Right lobe of liver (tissue), 6 donors: Measurements from ENCODE around the gene BPGM. TPM values are rescaled to one million over a fixed set of nuclear protein-coding genes. Genes with fewer than 3 reads are reported as not detected.

Experiments used
- ATAC-seq, 4 donors: fragments of 200-7000 bp; cut with Tn5 transposase; one replicate each; pipeline ENCODE4 v1.9.1; 2020; ENCODE audit warnings: mild to moderate bottlenecking in 4 of 4, moderate library complexity in 4 of 4
- DNase-seq, 3 donors: peaks; one replicate each; pipeline ENCODE4 v3.0.0-alpha.2; 2020
- H3K27ac ChIP-seq, 3 donors: fragments of 200-600 bp; one replicate each; pipeline ENCODE4 v1.8.0; 2022
- H3K27me3 ChIP-seq, 2 donors: fragments of 200-600 bp; one replicate each; pipeline ENCODE4 v1.8.0; 2022
- H3K36me3 ChIP-seq, 4 donors: fragments of 200-600 bp; sonication (generic) in 1 of 4; one replicate each; pipeline versions ENCODE4 v1.5.1 to v1.8.0; 2017 to 2022; ENCODE audit warnings: control low read depth in 1 of 4
- H3K4me1 ChIP-seq, 4 donors: fragments of 200-600 bp; sonication (generic) in 1 of 4; one replicate each; pipeline versions ENCODE4 v1.5.1 to v1.8.0; 2017 to 2022; ENCODE audit warnings: control low read depth in 1 of 4
- H3K4me3 ChIP-seq, 3 donors: fragments of 200-600 bp; one replicate each; pipeline ENCODE4 v1.8.0; 2022
- H3K9me3 ChIP-seq, 4 donors: fragments of 200-600 bp; sonication (generic) in 1 of 4; one replicate each; pipeline versions ENCODE4 v1.5.1 to v1.8.0; 2017 to 2022; ENCODE audit warnings: control low read depth in 1 of 4
- CTCF ChIP-seq, 4 donors: fragments of 200-600 bp in 3 of 4; fragments of 450-650 bp in 1 of 4; IDR thresholded peaks; one replicate each; pipeline versions ENCODE4 v1.5.1 to v1.8.0; 2016 to 2022; ENCODE audit warnings: antibody characterized with exemption in 4 of 4, mild to moderate bottlenecking in 2 of 4
- POLR2A ChIP-seq: fragments of 450-650 bp; IDR thresholded peaks from one replicate; pipeline ENCODE4 v1.6.1; 2017; ENCODE audit warnings: antibody characterized with exemption, mild to moderate bottlenecking
- WGBS: methylation state at CpG from one replicate; pipeline ENCODE4 v1.1.6; 2018; ENCODE audit warnings: low coverage, low lambda C conversion rate; ENCODE audit not compliant: insufficient coverage; ENCODE audit errors: missing lambda C conversion rate; 5-methylcytosine and 5-hydroxymethylcytosine counted together
- intact Hi-C, 2 donors: fragments of 100-400 bp; cut with DNase I; formaldehyde crosslinking; loops; one replicate each; pipeline versions ENCODE4 v1.11.2 to v1.14.1; 2022
- total RNA-seq, 6 experiments: library from RNA; depleted of rRNA in 2 of 6; stranded (reverse); fragments of >200 nt in 2 of 6; fragmentation: NEBNext Ultra II Directional in 3 of 6; extraction: Animal tissue kit (Norgen Biotek cat#: 25700) in 3 of 6; gene quantifications; one replicate each; pipeline versions ENCODE4 v1.1.0 to v1.2.4, GENCODE V29; 2016 to 2023
- donor health status: DM: no; HTN: yes; CAD: no.
- donor health status: DM: no; HTN: no; CAD: no.
- donor health status: DM: no; HTN: no; CAD: no.
- donor health status: DM: no; HTN: yes; CAD: no.
- donor health status: DM: no; HTN: yes; CAD: no.

The BPGM gene
- total RNA-seq, 6 experiments from 2014 or later, result 5.9 to 10.9 (median 7.3) TPM

- no peak for ATAC-seq
Observed at GRCh38 chr7:134623193-134623592, 23.5 kb upstream of the BPGM start.

GRCh38 chr7:134625550-134625949, 21.1 kb upstream of the BPGM start:
- no peaks in the 10 kb centered on the region for H3K36me3 ChIP-seq
- H3K27me3 ChIP-seq, result peaks cover 0 to 3% of the 10 kb centered on the region in 2 donors
- WGBS, result 38% methylated on average over 3 of the region's 3 CpGs
- no peak for TF ChIP-seq CTCF (IDR thresholded peaks at IDR 0.05)
- TF ChIP-seq POLR2A, result no peak
- no peaks in the 10 kb centered on the region for H3K9me3 ChIP-seq
- no peaks in the 10 kb centered on the region for H3K4me1 ChIP-seq
- DNase-seq, result no peak
- no peak for ATAC-seq
- H3K27ac ChIP-seq, result no peak overlapping the region
- no peak overlapping the region for H3K4me3 ChIP-seq
- intact Hi-C loops, result no loop called here

More at GRCh38 chr7:134623193-134623592, 23.5 kb upstream of the BPGM start:
- no peaks in the 10 kb centered on the region for H3K4me1 ChIP-seq
- no peaks in the 10 kb centered on the region for H3K36me3 ChIP-seq
- intact Hi-C loops, result no loop called here
- DNase-seq, result no peak
- H3K9me3 ChIP-seq, result no peaks in the 10 kb centered on the region
- H3K27ac ChIP-seq, result no peak overlapping the region
- peaks cover 0 to 3% of the 10 kb centered on the region in 2 donors for H3K27me3 ChIP-seq
- TF ChIP-seq POLR2A (no peak), CTCF (IDR thresholded peaks at IDR 0.05) (no peak)
- WGBS, result 47% methylated on average over 2 of the region's 2 CpGs
- no peak overlapping the region for H3K4me3 ChIP-seq

GRCh38 chr7:134627109-134627774, 19.4 kb upstream of the BPGM start:
- WGBS, result 42% methylated on average over 2 of the region's 2 CpGs
- H3K4me3 ChIP-seq, result no peak overlapping the region
- ATAC-seq, result no peak
- TF ChIP-seq POLR2A (no peak), CTCF (IDR thresholded peaks at IDR 0.05) (no peak)
- H3K27me3 ChIP-seq, result no peaks in the 10 kb centered on the region
- H3K9me3 ChIP-seq, result no peaks in the 10 kb centered on the region
- H3K27ac ChIP-seq, result no peak overlapping the region
- intact Hi-C loops, result no loop called here
- no peaks in the 10 kb centered on the region for H3K36me3 ChIP-seq
- no peak for DNase-seq
- no peaks in the 10 kb centered on the region for H3K4me1 ChIP-seq

GRCh38 chr7:134627775-134628153, 18.9 kb upstream of the BPGM start:
- Histone ChIP-seq H3K4me3 (no peak overlapping the region), H3K36me3 (no peaks in the 10 kb centered on the region), H3K27me3 (no peaks in the 10 kb centered on the region), H3K9me3 (no peaks in the 10 kb centered on the region), H3K4me1 (no peaks in the 10 kb centered on the region), H3K27ac (no peak overlapping the region)
- no peak for TF ChIP-seq CTCF (IDR thresholded peaks at IDR 0.05)
- no peak for TF ChIP-seq POLR2A
- 0% methylated on average over 1 of the region's 1 CpG for WGBS
- intact Hi-C loops, result no loop called here
- DNase-seq (no peak), ATAC-seq (no peak)

GRCh38 chr7:134629445-134629844, 17.2 kb upstream of the BPGM start:
- H3K4me1 ChIP-seq, result no peaks in the 10 kb centered on the region
- no peaks in the 10 kb centered on the region for H3K36me3 ChIP-seq
- no peak for DNase-seq
- H3K4me3 ChIP-seq, result no peak overlapping the region
- H3K27me3 ChIP-seq, result no peaks in the 10 kb centered on the region
- intact Hi-C loops, result no loop called here
- H3K27ac ChIP-seq, result no peak overlapping the region
- no peak for TF ChIP-seq CTCF (IDR thresholded peaks at IDR 0.05)
- TF ChIP-seq POLR2A, result no peak
- no peak for ATAC-seq
- H3K9me3 ChIP-seq, result no peaks in the 10 kb centered on the region
